Ovary (tissue), 9 donors: ENCODE data around the gene PSMG3. TPM values are rescaled to one million over a fixed set of nuclear protein-coding genes. Genes with fewer than 3 reads are reported as not detected.

Experiments used
- DNase-seq, 5 donors: peaks; one replicate each; pipeline ENCODE4 v3.0.0-alpha.2; 2019 to 2020
- H3K27ac ChIP-seq, 2 donors: fragments of 200-600 bp; one replicate each; pipeline versions ENCODE4 v1.5.1 to v1.8.0; 2019 to 2022
- H3K27me3 ChIP-seq: fragments of 200-600 bp; one replicate; pipeline ENCODE4 v1.8.0; 2022
- H3K36me3 ChIP-seq: fragments of 200-600 bp; sonication (generic); one replicate; pipeline ENCODE4 v1.5.1; 2019
- H3K4me1 ChIP-seq: one replicate; pipeline ENCODE4 v1.8.1; 2013; ENCODE audit warnings: mild to moderate bottlenecking, moderate library complexity; ENCODE audit not compliant: insufficient read depth
- H3K4me3 ChIP-seq: fragments of 200-600 bp; sonication (generic); one replicate; pipeline ENCODE4 v1.5.1; 2017
- H3K9me3 ChIP-seq, 2 donors: fragments of 200-600 bp in 1 of 2; sonication (generic) in 1 of 2; one replicate each; pipeline versions ENCODE4 v1.5.1 to v1.8.1; 2013 to 2019; ENCODE audit warnings: mild to moderate bottlenecking in 1 of 2, moderate library complexity in 1 of 2
- EP300 ChIP-seq: sonication (generic); formaldehyde crosslinking; IDR thresholded peaks from one replicate; pipeline ENCODE4 v1.6.1; 2017; ENCODE audit warnings: antibody characterized with exemption
- POLR2A ChIP-seq: fragments of 450-650 bp; IDR thresholded peaks from one replicate; pipeline ENCODE4 v1.6.1; 2017; ENCODE audit warnings: antibody characterized with exemption, mild to moderate bottlenecking, moderate library complexity
- WGBS, 3 donors: extraction: QIAGEN DNeasy Blood & Tissue Kit in 1 of 3; methylation state at CpG; one replicate each; pipeline versions ENCODE4 v1.1.5 to v1.1.7; 2013 to 2017; 5-methylcytosine and 5-hydroxymethylcytosine counted together
- intact Hi-C, 4 donors: fragments of 100-400 bp; cut with DNase I; formaldehyde crosslinking; loops; one replicate each; pipeline versions ENCODE4 v1.11.0 to v1.15.1; 2022 to 2023
- polyA plus RNA-seq, 2 donors: library from polyadenylated mRNA; stranded (reverse); fragments of 200-250 nt in 1 of 2; fragments of 350-450 nt in 1 of 2; fragmentation: Illumina TruSeq in 1 of 2; extraction: RNeasy Lipid Tissue Mini Kit (QIAGEN cat#74804) in 1 of 2; gene quantifications; one replicate each; pipeline ENCODE4 v1.2.3, GENCODE V29; 2013 to 2014
- total RNA-seq, 7 donors: library from RNA; depleted of rRNA in 2 of 7; stranded (reverse); fragments of >200 nt in 2 of 7; fragmentation: NEBNext Ultra II Directional in 3 of 7; extraction: Animal tissue kit (Norgen Biotek cat#: 25700) in 3 of 7; gene quantifications; one replicate each; pipeline versions ENCODE4 v1.1.0 to v1.2.4, GENCODE V29; 2016 to 2023
- TF ChIP-seq, protein P1 (sequence below), 3 donors: fragments of 450-650 bp in 2 of 3; fragments of 200-600 bp in 1 of 3; IDR thresholded peaks; one replicate each; pipeline versions ENCODE4 v1.5.1 to v1.8.0; 2016 to 2022; ENCODE audit warnings: antibody characterized with exemption in 3 of 3, mild to moderate bottlenecking in 1 of 3
- donor health status: DM: no; HTN: no; CAD: no; lungs with moderate emphysema.
- donor health status: DM: no; HTN: no; CAD: no.
- donor health status: Bipolar disorder and iron deficiency.
- donor health status: DM: yes; HTN: yes; CAD: no.
- donor health status: DM: no; HTN: no; CAD: no.
- donor health status: DM: yes; HTN: yes; CAD: no.

The PSMG3 gene
- total and polyA plus RNA-seq, 9 donors = 12.7 to 34.5 (median 18.6) TPM

DNA sequence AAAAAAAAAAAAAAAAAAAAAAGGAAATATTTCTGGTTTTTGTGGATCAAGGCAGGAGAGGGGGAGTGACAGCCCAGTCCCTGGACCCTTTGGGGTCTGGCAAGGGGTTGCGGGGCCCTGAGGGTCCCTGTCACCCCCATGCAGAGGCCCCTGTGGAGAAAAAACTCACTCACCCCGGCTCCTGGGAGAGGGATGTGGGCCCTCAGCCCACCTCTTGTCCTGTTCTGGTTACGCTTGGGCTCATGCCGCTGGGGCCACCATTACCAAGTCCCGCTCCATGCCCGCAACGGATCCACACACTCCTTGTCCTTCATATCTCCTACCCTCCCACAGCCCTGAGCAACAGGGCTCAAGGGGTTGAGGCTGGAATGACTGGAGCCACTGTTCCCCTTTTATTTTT, 12.8 kb downstream of the PSMG3 start:
- no peak for DNase-seq
- 94 to 96% (median 96%) methylated on average over 7 of the region's 7 CpGs for WGBS, 3 donors
- TF ChIP-seq EP300 (no peak), POLR2A (no peak)
- TF ChIP-seq, protein P1, sequence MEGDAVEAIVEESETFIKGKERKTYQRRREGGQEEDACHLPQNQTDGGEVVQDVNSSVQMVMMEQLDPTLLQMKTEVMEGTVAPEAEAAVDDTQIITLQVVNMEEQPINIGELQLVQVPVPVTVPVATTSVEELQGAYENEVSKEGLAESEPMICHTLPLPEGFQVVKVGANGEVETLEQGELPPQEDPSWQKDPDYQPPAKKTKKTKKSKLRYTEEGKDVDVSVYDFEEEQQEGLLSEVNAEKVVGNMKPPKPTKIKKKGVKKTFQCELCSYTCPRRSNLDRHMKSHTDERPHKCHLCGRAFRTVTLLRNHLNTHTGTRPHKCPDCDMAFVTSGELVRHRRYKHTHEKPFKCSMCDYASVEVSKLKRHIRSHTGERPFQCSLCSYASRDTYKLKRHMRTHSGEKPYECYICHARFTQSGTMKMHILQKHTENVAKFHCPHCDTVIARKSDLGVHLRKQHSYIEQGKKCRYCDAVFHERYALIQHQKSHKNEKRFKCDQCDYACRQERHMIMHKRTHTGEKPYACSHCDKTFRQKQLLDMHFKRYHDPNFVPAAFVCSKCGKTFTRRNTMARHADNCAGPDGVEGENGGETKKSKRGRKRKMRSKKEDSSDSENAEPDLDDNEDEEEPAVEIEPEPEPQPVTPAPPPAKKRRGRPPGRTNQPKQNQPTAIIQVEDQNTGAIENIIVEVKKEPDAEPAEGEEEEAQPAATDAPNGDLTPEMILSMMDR (IDR thresholded peaks at IDR 0.05) = no peak
- no peaks in the 10 kb centered on the region for H3K27me3 ChIP-seq
- intact Hi-C loops = no loop called here
- H3K9me3 ChIP-seq = no peaks in the 10 kb centered on the region
- H3K36me3 ChIP-seq = no peaks in the 10 kb centered on the region
- peaks cover 9% of the 10 kb centered on the region for H3K4me1 ChIP-seq
- no peak overlapping the region for H3K27ac ChIP-seq
- H3K4me3 ChIP-seq = no peak overlapping the region

DNA sequence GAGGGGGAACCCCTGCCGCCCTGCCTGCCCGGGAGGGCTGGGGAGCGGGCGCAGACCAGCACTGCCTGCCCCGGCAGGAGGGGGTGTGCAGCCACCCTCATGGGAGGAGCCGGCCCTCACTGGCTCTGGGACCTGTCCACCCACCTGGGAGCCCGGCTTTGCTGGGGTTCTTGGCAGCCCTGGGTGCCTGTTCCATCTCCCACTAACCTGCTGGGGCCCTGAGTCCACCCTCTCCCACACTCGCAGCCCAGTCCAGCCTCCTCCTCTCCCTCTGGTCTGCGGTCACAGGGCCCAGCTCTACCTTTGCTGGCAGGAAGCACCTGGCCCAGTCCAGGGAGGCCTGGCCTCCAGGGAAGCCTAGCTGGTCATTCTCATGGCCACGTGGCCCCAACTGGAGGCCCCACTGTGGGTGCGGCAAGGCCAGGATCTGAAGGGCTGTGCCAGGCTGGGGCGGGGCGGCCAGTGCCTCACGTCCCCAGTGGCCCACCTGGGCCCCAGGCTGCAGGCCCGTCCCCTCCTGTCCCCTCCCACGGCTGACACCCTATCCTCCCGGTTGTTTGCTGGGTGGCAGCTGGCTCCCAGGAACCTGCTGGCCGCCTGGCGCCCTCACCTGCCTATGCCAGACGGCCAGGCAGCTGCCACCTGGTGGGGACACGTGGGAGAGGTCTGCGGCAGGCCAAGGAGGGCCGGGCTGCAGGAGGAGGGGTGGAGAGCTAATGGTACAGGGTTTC, 13.9 kb downstream of the PSMG3 start, which contains the start of gene TMEM184A:
TMEM184A (minus strand) TSS at position 393 of the 731 bp plus-strand sequence. CDS start 721 bp downstream, outside the sequence.
- peaks cover 9% of the 10 kb centered on the region for H3K4me1 ChIP-seq
- TF ChIP-seq, protein P1 (IDR thresholded peaks at IDR 0.05) = no peak
- no peak for TF ChIP-seq POLR2A
- no peak for TF ChIP-seq EP300
- no peaks in the 10 kb centered on the region for H3K9me3 ChIP-seq
- H3K27me3 ChIP-seq = no peaks in the 10 kb centered on the region
- H3K4me3 ChIP-seq = no peak within 1 kb of the TSS
- intact Hi-C loops = no loop called here
- no peak within 1 kb of the TSS for H3K27ac ChIP-seq
- WGBS, 3 donors = 43 to 52% (median 44%) methylated on average over 22 to 23 of the region's 23 CpGs
- no peaks in the 10 kb centered on the region for H3K36me3 ChIP-seq
- DNase-seq = peak in 2 of 5 donors; percentile 13 to 23

DNA sequence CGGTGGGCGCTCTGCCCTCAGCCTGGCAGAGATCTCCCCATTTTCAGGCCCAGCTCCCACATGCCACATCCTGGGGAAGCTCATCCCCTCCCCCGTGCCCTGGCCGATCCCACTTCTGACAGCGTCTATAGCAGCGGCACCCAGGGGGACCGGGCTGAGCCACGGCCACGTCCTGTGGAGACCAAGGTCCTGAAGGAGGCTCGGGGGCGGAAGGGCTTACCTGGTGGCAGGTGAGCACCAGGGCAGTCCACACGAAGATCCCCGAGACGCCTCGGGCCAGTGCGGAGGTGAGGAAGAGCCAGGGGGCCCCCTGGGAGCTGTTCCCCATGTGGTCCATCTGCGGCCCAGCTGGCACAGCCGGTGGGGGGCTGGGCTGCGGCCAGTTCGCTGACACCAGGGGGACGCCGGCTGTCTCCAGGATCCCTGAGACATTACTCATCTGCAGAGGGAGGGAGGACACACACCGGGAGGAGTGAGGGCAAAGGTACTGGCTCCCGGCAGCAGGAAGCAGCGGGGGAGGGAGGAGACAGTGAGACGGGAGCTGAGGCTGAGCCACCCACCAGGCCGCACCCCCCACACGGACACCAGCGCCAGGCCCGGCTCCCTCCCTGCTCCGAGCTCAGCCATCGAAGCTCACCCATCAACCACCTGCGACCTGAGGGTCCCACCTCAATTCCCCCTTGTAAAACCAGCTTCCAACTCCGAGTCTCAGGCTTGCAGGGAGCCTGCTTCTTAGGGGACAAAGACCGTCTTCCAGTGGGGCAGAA, 14.6 kb downstream of the PSMG3 start:
- Histone ChIP-seq H3K4me3 (no peak overlapping the region), H3K36me3 (no peaks in the 10 kb centered on the region), H3K27me3 (no peaks in the 10 kb centered on the region), H3K27ac (no peak overlapping the region), H3K4me1 (peaks cover 9% of the 10 kb centered on the region), H3K9me3 (no peaks in the 10 kb centered on the region)
- DNase-seq = peak; percentile 51 to 69 (median 65)
- 12 to 18% (median 15%) methylated on average over 28 to 35 of the region's 35 CpGs for WGBS, 3 donors
- intact Hi-C loops = no loop called here
- no peak for TF ChIP-seq EP300

DNA sequence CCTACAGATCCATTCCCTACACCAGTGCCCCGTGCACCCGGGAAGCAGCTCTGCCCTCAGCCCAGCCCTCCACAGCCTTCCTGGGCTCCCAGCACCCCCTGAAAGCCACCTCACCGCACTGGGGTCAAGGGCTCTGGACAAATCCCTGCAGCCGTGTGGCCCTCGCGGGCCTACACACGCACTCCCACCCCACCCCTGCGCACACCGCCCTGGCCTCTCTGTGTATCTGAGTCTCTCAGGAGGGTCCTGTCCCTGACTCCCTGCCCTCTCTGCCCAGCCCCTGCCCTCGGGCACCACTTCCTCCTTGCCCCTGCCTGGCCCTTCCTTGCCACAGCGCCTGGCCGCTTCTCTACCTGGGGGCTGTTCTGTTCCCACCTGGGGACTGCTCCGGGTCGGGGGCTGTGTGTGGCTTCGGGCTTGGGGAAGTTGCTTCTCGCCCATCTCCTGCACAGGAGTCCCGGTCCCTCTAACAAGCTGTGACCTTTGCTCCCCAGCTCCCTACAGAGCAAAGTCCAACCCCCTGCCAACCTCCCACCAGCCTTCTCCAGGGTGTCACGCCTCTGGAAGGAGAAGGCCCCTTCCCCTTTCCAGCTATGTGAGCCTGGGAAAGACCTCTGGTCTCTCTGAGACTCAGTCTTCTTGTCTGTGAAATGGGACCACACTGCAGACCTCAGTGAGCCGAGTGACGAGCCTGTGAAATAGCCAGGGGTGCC, 15.3 kb downstream of the PSMG3 start:
- 63 to 81% (median 69%) methylated on average over 20 of the region's 20 CpGs for WGBS, 3 donors
- DNase-seq = peak in 1 of 5 donors; percentile 9
- no peak overlapping the region for H3K27ac ChIP-seq
- H3K9me3 ChIP-seq = no peaks in the 10 kb centered on the region
- TF ChIP-seq POLR2A (no peak), EP300 (no peak)
- TF ChIP-seq, protein P1 (IDR thresholded peaks at IDR 0.05) = no peak
- H3K4me3 ChIP-seq = no peak overlapping the region
- no peaks in the 10 kb centered on the region for H3K36me3 ChIP-seq
- H3K27me3 ChIP-seq = no peaks in the 10 kb centered on the region
- peaks cover 9% of the 10 kb centered on the region for H3K4me1 ChIP-seq
- intact Hi-C loops = no loop called here
